ENCODE results near the gene MZF1. TPM values are rescaled to one million over a fixed set of nuclear protein-coding genes. Genes with fewer than 3 reads are reported as not detected.
"Not testable (repeated sequence)": the region's sequence is repeated elsewhere in the genome, so short reads cannot be mapped to it uniquely, and the experiment has no call there.

MZF1 gene
- total RNA-seq, 2 donors from 2014 or later, result 15.0 to 18.6 TPM

DNA sequence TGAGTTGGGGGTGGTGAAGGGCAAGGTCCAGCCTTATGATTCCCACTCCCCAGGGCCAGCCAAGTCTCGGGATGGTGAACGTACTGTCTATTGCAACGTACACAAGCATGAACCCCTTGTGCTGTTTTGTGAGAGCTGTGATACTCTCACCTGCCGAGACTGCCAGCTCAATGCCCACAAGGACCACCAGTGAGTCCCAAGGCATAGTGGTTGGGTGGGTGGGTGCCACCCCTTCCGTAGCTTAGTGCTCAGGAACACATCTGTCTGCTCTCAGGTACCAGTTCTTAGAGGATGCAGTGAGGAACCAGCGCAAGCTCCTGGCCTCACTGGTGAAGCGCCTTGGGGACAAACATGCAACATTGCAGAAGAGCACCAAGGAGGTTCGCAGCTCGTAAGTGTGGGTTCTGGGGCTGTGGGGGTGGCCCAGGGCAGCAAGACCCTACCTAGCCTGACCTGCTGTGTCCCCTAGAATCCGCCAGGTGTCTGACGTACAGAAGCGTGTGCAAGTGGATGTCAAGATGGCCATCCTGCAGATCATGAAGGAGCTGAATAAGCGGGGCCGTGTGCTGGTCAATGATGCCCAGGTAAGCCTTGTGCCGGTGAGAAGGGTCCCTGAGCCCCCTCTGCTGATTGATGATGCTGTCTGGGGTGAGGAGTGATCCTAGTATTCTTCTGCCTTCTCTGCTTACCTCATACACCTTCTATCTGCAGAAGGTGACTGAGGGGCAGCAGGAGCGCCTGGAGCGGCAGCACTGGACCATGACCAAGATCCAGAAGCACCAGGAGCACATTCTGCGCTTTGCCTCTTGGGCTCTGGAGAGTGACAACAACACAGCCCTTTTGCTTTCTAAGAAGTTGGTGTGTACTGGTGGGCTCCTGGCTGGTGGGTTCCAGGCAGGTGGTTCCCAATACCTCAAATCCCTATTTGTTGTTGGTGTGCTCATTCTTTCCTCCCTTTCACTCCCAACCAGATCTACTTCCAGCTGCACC is 25.5 kb downstream of the MZF1 start:
- DNase-seq, result no peak

DNA sequence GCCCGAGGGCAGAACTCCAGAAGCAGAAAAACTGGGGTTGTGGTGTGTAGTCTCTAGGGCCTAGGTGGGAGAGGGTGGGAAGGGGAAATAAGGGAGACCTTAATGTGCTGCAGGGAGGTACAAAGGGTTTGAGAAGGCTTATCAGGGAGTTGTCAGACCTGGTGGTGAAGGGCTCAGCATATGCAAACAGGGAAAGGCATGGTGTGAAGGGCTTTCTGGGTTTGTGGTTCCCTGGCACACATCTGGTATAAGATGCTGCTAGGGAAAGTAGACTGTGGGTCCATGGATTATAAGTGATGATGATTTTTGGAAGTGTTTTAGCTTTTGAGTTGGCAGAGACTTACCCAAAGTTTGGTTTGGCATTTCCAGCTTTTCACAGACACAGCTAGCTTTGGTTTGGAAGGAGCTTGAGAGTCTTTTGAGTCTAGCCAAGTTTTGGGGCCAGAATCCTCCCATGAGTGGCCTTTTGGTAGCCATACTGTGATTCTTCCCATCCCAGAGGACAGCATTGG is 27.1 kb downstream of the MZF1 start:
- Mint-ChIP-seq H3K9me3 (no peaks in the 10 kb centered on the region), H3K36me3 (ENCODE audit: insufficient read depth in 2 of 2) (peaks cover 22 to 27% of the 10 kb centered on the region in 2 donors), H3K4me1 (ENCODE audit: low read depth) (peaks cover 30% of the 10 kb centered on the region), H3K4me3 (peak overlapping the region; percentile 91 to 95), H3K27ac (peak overlapping the region; percentile 85), H3K27me3 (ENCODE audit: low read depth) (peaks cover 6% of the 10 kb centered on the region)
- no peak for ATAC-seq (replicated peaks in 1 of 2)
- no peak for DNase-seq

More for the DNA sequence above, 25.5 kb downstream of the MZF1 start:
- no peaks in the 10 kb centered on the region for H3K9me3 Mint-ChIP-seq
- H3K4me3 Mint-ChIP-seq, result no peak overlapping the region
- H3K4me1 Mint-ChIP-seq (ENCODE audit: low read depth), result peaks cover 33% of the 10 kb centered on the region
- H3K27me3 Mint-ChIP-seq (ENCODE audit: low read depth), result peaks cover 3% of the 10 kb centered on the region
- peak overlapping the region; percentile 85 for H3K27ac Mint-ChIP-seq
- no peak for ATAC-seq (replicated peaks in 1 of 2)
- peaks cover 23 to 29% of the 10 kb centered on the region in 2 donors for H3K36me3 Mint-ChIP-seq (ENCODE audit: insufficient read depth in 2 of 2)

DNA sequence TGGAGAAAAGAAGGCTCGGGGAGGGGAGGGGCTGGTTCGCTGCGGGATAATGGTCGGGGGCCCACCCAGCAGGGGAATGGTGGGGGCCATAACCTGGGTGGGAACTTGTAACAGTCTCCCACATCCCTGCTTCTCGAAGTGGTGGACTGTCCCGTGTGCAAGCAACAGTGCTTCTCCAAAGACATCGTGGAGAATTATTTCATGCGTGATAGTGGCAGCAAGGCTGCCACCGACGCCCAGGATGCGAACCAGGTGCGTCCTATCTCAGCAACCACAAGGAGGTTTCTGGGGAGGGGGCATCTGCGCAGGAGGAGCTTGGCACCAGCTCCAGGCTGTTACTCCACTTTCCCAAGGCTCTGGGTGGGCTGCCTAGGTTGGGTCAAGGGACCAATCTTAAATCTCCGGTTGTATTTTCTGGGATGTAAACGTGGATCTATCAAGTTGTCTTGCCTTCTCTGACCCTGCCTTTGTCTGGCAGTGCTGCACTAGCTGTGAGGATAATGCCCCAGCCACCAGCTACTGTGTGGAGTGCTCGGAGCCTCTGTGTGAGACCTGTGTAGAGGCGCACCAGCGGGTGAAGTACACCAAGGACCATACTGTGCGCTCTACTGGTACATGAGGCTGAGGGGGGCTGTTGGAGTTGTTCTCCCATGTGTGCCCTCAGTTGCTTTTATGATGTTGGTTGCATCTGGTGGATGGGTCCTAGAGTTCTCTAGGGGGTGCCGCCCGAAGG is 27.7 kb downstream of the MZF1 start:
- H3K36me3 Mint-ChIP-seq (ENCODE audit: insufficient read depth in 2 of 2), result peaks cover 20 to 27% of the 10 kb centered on the region in 2 donors
- no peaks in the 10 kb centered on the region for H3K9me3 Mint-ChIP-seq
- H3K27ac Mint-ChIP-seq, result peak overlapping the region; percentile 85
- ATAC-seq (replicated peaks in 1 of 2), result no peak
- peaks cover 6% of the 10 kb centered on the region for H3K27me3 Mint-ChIP-seq (ENCODE audit: low read depth)
- H3K4me1 Mint-ChIP-seq (ENCODE audit: low read depth), result peaks cover 30% of the 10 kb centered on the region
- DNase-seq, result no peak
- peak overlapping the region; percentile 91 to 95 for H3K4me3 Mint-ChIP-seq

DNA sequence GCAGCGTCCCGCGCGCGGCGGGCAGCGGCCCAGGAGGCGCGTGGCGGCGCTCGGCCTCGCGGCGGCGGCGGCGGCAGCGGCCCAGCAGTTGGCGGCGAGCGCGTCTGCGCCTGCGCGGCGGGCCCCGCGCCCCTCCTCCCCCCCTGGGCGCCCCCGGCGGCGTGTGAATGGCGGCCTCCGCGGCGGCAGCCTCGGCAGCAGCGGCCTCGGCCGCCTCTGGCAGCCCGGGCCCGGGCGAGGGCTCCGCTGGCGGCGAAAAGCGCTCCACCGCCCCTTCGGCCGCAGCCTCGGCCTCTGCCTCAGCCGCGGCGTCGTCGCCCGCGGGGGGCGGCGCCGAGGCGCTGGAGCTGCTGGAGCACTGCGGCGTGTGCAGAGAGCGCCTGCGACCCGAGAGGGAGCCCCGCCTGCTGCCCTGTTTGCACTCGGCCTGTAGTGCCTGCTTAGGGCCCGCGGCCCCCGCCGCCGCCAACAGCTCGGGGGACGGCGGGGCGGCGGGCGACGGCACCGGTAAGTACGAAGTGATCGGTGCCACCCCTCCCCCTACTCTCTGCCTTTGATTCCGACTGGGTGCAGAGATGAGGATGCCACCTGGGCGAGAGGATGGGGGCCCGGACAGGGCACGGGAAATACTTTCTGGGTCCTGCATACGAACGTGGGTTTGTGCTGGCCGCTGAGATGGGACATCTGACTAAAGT is 28.4 kb downstream of the MZF1 start:
- H3K4me3 Mint-ChIP-seq, result peak overlapping the region; percentile 91 to 95
- H3K27ac Mint-ChIP-seq, result peak overlapping the region; percentile 85
- peaks cover 18 to 27% of the 10 kb centered on the region in 2 donors for H3K36me3 Mint-ChIP-seq (ENCODE audit: insufficient read depth in 2 of 2)
- DNase-seq, result peak; percentile 46 to 84
- H3K9me3 Mint-ChIP-seq, result no peaks in the 10 kb centered on the region
- peaks cover 30% of the 10 kb centered on the region for H3K4me1 Mint-ChIP-seq (ENCODE audit: low read depth)
- peak; percentile 41 to 52 for ATAC-seq (replicated peaks in 1 of 2)
- H3K27me3 Mint-ChIP-seq (ENCODE audit: low read depth), result peaks cover 6% of the 10 kb centered on the region

DNA sequence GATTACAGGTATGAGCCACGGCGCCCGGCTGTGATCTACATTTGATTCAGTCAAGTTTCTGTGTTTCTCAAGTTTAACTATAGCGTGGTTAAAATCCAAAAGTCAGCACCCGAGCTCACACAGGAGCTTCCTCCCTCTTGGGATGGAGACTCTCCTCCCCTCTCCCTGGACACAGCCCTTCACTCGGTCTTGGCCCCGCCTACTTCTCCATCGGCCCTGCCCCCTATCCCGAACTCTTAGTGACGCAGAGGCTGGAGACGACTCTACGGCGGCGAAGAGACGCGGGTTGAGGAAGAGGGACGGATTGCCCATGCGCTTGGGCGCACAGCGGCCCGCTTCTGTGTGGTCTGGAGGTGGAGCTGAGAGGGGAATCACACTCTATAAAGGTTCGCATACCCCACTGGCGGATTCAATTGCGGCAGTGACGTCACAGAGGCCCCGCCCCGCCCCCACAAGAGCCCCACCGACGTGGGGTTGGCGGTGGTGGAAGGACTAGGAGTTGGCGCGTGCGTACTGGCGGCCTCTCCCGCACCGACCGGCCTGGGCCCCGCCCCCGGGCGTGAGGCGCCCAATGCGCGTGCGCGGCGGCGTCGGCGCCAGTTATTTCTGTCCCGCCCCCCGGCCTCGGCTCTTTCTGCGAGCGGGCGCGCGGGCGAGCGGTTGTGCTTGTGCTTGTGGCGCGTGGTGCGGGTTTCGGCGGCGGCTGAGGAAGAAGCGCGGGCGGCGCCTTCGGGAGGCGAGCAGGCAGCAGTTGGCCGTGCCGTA is 29.1 kb downstream of the MZF1 start, which contains the start of gene TRIM28:
TRIM28 (plus strand) TSS at position 239 of the 765 bp plus-strand sequence. CDS start 694 bp downstream, outside the sequence.
- peaks cover 18 to 27% of the 10 kb centered on the region in 2 donors for H3K36me3 Mint-ChIP-seq (ENCODE audit: insufficient read depth in 2 of 2)
- H3K4me1 Mint-ChIP-seq (ENCODE audit: low read depth), result peaks cover 30% of the 10 kb centered on the region
- H3K27ac Mint-ChIP-seq, result peak within 1 kb of the TSS; percentile 96
- DNase-seq (peak; percentile 100), ATAC-seq (replicated peaks in 1 of 2) (peak; percentile 96)
- peak within 1 kb of the TSS; percentile 91 to 95 for H3K4me3 Mint-ChIP-seq
- peaks cover 13% of the 10 kb centered on the region for H3K27me3 Mint-ChIP-seq (ENCODE audit: low read depth)
- H3K9me3 Mint-ChIP-seq, result no peaks in the 10 kb centered on the region

DNA sequence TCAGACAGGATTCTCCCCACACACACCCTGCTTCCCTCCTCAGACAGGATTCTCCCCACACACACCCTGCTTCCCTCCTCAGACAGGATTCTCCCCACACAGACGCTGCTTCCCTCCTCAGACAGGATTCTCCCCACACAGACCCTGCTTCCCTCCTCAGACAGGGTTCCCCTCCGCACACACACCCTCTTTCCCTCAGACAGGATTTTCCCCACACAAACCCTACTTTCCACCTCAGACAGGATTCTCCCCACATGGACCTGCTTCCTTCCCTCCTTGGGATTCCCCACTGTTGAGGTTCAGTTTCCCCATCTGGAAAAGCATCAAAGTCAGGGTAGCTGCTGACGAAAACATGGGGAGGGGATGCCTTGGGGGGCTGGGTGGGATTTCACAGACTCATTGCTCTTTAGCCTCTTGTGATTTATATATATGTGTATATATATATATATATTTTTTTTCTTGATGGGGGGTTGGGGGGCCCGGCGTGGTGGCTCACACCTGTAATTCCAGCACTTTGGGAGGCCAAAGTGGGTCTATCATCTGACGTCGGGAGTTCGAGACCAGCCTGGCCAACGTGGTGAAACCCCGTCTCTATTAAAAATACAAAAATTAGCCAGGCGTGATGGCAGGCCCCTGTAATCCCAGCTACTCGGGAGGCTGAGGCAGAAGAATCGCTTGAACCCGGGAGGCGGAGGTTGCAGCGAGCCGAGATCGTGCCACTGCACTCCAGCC is 30.3 kb downstream of the MZF1 start:
- Mint-ChIP-seq H3K4me1 (ENCODE audit: low read depth) (peaks cover 29% of the 10 kb centered on the region), H3K36me3 (ENCODE audit: insufficient read depth in 2 of 2) (peaks cover 14 to 22% of the 10 kb centered on the region in 2 donors), H3K27me3 (ENCODE audit: low read depth) (peaks cover 16% of the 10 kb centered on the region), H3K4me3 (peak overlapping the region in 1 of 2 donors; percentile 16)
- not testable (repeated sequence) for DNase-seq; H3K27ac Mint-ChIP-seq; H3K9me3 Mint-ChIP-seq; ATAC-seq (replicated peaks in 1 of 2)

DNA sequence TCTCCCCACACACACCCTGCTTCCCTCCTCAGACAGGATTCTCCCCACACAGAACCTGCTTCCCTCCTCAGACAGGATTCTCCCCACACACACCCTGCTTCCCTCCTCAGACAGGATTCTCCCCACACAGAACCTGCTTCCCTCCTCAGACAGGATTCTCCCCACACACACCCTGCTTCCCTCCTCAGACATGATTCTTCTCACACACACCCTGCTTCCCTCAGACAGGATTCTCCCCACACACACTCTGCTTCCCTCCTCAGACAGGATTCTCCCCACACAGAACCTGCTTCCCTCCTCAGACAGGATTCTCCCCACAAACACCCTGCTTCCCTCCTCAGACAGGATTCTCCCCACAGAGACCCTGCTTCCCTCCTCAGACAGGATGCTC is 34.0 kb downstream of the MZF1 start:
- not testable (repeated sequence) for DNase-seq; H3K27ac Mint-ChIP-seq; H3K36me3 Mint-ChIP-seq (ENCODE audit: insufficient read depth in 2 of 2); H3K9me3 Mint-ChIP-seq; ATAC-seq (replicated peaks in 1 of 2)
- Mint-ChIP-seq H3K27me3 (ENCODE audit: low read depth) (peaks cover 16% of the 10 kb centered on the region), H3K4me3 (peak overlapping the region; percentile 50 to 53), H3K4me1 (ENCODE audit: low read depth) (peaks cover 17% of the 10 kb centered on the region)

DNA sequence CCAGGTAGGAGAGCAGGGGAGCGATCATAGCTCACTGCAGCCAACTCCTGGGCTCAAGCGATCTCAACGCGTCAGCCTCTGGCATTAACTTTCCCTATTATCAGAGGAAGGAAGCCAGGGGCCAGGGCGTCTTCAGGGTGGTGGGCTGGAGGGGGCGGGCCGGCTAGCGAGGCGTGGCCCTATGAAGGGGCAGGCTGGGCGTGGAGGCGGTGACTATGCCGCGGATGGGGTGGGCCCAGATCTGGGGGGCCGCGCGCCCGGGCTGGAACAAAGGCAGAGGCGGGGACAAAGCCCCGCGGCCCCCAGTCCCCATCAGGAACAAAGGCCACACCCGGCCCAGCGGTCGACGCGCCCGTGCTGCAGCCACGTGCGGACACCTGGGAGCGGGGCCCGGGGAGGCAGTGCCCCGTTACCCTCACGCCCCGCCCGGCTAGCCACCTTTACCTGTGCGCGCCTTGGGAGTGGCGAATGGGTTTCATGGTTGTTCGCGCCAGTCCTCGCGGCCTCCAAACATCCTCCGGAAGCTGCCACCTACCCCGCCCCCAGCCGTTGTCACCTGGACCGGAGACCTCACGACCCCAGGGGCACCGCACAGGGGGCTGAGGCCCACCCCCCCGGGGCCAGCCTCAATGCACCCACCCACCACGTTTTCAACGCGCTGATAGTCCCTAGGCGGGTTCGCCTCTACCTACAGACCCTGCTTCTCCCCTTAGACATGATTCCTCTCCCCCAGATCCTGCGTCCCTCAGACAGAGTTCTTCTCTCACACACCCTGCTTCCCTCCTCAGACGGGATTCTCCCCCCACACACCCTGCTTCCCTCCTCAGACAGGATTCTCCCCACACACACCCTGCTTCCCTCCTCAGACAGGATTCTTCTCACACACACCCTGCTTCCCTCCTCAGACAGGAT is 34.6 kb downstream of the MZF1 start:
- peak overlapping the region; percentile 85 to 89 for H3K4me3 Mint-ChIP-seq
- no peaks in the 10 kb centered on the region for H3K36me3 Mint-ChIP-seq (ENCODE audit: insufficient read depth in 2 of 2)
- H3K4me1 Mint-ChIP-seq (ENCODE audit: low read depth), result peaks cover 12% of the 10 kb centered on the region
- peak; percentile 93 to 95 for ATAC-seq (replicated peaks in 1 of 2)
- no peaks in the 10 kb centered on the region for H3K9me3 Mint-ChIP-seq
- H3K27me3 Mint-ChIP-seq (ENCODE audit: low read depth), result peaks cover 16% of the 10 kb centered on the region
- peak overlapping the region; percentile 45 for H3K27ac Mint-ChIP-seq
- peak; percentile 67 to 71 for DNase-seq

DNA sequence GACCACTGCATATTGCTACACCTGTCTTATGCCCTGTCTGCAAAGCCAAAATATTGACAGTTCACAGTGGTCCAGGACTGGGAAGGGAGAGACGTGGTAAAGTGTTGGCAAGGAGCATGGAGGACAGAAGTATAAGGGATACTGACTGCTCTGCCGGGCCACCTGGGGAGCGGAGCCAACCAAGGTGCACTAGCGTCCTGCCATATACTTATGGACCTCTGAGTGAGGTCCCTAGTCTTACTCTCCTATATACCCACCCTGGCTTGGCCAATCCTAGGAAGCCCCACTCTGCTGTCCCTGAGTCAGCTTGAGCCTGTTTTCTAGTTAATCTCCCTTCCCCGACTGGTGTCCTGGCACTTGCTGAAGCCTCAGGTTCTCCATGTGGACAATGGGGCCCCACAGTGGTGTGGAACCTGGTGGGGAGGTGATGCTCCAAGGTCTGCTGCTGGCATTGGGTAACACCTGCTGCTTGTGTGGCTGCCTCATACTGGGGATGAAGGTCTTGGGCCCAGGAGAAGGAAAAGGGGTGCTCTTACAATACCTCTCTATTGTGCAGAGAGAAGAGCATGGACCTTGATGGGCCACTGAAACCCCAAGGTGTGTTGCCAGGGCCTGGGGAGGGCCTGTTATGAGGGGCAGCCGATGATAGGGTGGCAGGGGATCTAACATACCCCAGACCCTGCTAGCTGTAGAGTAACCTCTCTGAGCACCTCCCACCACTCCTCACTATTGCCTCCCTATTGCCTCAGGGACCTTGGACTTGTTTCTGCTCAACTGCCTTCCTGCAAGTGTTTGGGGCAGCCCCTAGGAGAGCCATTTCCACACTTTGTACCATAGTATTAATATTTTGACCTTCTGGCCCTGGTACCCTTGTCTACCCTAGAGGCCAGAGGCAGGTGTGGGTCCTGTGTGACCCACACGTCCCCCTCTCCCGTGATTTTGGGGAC is 36.0 kb downstream of the MZF1 start:
- Mint-ChIP-seq H3K9me3 (no peaks in the 10 kb centered on the region), H3K4me1 (ENCODE audit: low read depth) (peaks cover 10% of the 10 kb centered on the region), H3K36me3 (ENCODE audit: insufficient read depth in 2 of 2) (no peaks in the 10 kb centered on the region), H3K27me3 (ENCODE audit: low read depth) (peaks cover 10% of the 10 kb centered on the region), H3K27ac (no peak overlapping the region), H3K4me3 (peak overlapping the region; percentile 22 to 85)
- DNase-seq, result no peak
- ATAC-seq (replicated peaks in 1 of 2), result no peak

DNA sequence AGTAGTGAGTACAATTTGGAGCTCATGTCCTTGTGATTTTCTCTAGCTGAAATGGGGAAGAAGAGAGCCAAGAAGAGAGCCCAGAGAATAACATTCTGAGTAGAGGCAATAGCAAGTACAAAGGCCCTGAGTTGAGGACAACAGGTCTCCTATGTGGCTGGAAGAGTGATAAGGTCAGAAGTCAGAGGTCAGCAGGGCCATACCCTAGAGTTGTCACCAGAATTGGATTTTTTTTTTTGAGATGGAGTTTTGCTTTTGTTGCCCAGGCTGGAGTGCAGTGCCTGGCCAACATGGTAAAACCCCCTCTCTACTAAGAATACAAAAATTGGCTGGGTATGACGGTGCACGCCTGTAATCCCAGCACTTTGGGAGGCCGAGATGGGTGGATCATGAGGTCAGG is 37.3 kb downstream of the MZF1 start:
- Mint-ChIP-seq H3K36me3 (ENCODE audit: insufficient read depth in 2 of 2) (no peaks in the 10 kb centered on the region), H3K27me3 (ENCODE audit: low read depth) (peaks cover 16% of the 10 kb centered on the region), H3K9me3 (no peaks in the 10 kb centered on the region), H3K4me3 (no peak overlapping the region), H3K27ac (no peak overlapping the region), H3K4me1 (ENCODE audit: low read depth) (peaks cover 10% of the 10 kb centered on the region)
- ATAC-seq (replicated peaks in 1 of 2) (no peak), DNase-seq (no peak)

All from activated T-cell treated with anti-CD3 and anti-CD28 coated beads, Interleukin-2, amount 50 U/mL, for 72 hours (primary cell).